NCI-H226 (cell line): ENCODE measurements around the gene LTN1.
"Not testable (repeated sequence)": the region's sequence is repeated elsewhere in the genome, so short reads cannot be mapped to it uniquely, and the experiment has no call there.

Experiments
- DNase-seq: peaks from one replicate; pipeline ENCODE4 v3.0.0-alpha.2; 2015

Gene LTN1, protein sequence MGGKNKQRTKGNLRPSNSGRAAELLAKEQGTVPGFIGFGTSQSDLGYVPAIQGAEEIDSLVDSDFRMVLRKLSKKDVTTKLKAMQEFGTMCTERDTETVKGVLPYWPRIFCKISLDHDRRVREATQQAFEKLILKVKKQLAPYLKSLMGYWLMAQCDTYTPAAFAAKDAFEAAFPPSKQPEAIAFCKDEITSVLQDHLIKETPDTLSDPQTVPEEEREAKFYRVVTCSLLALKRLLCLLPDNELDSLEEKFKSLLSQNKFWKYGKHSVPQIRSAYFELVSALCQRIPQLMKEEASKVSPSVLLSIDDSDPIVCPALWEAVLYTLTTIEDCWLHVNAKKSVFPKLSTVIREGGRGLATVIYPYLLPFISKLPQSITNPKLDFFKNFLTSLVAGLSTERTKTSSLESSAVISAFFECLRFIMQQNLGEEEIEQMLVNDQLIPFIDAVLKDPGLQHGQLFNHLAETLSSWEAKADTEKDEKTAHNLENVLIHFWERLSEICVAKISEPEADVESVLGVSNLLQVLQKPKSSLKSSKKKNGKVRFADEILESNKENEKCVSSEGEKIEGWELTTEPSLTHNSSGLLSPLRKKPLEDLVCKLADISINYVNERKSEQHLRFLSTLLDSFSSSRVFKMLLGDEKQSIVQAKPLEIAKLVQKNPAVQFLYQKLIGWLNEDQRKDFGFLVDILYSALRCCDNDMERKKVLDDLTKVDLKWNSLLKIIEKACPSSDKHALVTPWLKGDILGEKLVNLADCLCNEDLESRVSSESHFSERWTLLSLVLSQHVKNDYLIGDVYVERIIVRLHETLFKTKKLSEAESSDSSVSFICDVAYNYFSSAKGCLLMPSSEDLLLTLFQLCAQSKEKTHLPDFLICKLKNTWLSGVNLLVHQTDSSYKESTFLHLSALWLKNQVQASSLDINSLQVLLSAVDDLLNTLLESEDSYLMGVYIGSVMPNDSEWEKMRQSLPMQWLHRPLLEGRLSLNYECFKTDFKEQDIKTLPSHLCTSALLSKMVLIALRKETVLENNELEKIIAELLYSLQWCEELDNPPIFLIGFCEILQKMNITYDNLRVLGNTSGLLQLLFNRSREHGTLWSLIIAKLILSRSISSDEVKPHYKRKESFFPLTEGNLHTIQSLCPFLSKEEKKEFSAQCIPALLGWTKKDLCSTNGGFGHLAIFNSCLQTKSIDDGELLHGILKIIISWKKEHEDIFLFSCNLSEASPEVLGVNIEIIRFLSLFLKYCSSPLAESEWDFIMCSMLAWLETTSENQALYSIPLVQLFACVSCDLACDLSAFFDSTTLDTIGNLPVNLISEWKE (N-terminal part only)

DNA sequence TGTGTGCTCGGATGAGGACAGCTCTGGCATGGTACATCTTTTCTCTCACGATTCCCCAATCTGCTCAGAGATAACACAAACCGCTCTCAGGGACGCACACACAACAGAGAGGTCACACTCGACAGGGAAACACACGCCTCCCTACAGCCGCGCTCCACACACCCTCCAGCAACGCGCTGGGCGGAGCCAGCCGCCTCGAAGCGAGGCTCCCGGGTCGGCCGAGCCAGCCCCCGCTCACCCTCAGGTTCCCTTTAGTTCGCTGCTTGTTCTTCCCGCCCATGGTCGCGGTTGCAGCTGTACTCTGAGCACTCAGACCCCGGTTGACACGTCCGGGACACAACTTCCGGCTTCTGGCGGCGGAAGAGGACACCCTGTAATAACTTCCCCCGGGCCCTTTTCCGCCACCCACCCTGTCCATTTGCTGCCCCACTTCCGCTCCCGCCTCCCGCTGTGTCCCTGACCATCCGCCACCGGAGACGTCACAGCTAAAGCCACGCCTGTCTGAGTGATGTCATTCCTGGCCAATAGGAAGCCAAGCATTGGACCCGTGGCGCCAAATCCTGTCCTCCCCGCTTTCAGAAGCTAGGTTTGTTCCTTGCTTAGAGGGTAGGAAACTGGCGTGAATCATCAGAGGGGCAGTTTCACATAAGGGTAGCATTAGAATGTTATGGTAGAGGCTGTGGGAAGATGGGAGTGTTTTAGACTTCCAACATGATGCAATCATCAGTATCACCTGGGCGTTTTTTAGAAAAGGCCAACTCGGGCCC, at the start of gene LTN1:
Gene LTN1 (minus strand): TSS at position 352 of the 767 bp plus-strand sequence. CDS start 72 bp downstream, at position 280.
- peak; percentile 98 for DNase-seq

DNA sequence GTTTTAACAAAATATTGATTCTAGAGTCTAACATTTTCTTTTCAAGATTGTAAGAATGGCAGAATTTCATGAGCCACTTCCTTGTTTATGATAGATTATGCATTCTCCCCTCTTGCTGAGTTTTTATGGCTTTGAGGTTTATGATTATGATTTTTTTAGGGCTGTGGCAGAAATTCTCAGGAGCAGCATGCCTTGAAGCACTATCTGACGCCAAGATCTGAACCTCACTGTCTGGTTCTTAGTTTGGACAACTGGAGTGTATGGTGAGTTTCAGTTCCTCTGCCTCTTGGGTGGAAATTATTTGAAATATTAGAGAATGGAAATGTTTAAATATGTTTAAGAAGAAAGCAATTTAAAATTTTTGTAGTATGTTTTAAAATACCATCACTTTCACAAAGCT, 42.0 kb upstream of the LTN1 start:
- DNase-seq = no peak

DNA sequence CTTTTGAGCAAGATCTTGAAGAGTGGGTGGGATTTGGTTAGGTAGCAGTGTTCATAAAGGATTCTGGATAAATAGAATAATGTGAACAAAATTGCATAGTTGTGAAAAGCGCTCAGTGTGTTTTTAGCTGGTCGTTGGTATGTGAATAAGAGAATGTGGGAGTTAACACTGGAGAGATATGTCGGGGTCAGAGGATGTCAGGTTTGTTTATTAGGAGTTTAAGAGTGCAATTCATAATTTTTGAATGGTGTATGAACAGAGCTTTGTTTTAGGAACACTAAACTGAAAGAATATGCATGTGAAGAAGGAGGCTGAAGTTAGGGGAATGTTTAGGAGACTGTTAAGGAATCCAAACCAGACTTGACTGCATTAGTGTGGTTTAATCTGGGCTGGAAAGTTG, 41.2 kb upstream of the LTN1 start:
- DNase-seq = no peak

DNA sequence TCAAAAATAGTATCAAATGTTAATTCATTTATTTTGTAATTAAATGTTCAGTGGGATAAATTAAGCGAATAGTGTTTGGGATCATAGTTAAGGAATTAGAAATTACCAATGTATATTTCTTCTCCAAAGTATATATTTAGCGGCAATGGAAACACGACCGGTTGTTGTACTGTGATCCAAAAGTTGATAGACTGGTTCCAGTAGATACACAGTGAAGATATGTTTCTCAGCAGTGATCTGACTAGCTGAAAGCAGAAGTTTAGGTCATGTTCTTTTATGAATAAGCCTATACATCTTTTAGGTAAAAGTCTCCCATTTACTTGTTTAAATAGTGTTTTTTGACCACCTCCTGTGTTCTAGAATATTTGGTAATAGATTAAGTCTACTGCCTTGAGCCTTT, 40.6 kb upstream of the LTN1 start:
- no peak for DNase-seq

DNA sequence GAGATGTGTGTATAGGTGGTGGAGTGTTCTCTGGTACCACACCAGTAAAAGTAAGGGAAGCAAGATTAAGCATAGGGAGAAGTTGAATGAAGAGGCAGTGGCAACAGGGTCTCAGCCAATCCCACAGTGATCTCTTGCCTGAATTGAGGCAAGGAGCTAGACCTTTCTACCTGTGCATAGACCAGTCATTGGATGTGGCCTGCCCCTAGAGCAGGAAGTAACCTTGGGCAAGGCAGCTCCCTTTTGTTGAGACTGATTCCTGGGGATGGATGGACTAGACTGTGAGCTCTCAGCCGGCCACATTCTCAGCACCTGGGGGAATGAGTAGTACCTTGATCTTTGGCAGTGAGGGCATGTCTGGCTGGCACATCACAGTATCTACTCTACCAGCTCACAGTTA, 38.2 kb upstream of the LTN1 start:
- DNase-seq = no peak

DNA sequence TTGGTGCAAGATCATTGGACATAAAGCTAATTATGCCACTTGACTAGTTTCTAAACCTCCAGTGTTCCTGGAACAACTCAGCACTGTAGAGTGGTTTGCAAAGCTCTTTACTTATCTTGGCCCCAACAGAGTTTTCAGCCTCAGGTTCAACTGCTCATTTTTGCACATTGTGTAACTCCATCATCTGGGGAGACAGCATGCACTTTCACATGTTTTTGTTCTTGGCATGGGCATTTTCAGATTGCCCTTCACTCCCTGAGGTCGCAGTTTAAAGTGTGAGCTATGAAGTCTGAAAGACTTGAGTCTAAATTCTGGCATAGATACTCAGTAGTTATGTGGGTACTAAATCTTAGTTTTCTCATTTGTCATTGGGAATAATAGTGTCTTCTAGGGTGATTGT, 36.8 kb upstream of the LTN1 start:
- DNase-seq = no peak

DNA sequence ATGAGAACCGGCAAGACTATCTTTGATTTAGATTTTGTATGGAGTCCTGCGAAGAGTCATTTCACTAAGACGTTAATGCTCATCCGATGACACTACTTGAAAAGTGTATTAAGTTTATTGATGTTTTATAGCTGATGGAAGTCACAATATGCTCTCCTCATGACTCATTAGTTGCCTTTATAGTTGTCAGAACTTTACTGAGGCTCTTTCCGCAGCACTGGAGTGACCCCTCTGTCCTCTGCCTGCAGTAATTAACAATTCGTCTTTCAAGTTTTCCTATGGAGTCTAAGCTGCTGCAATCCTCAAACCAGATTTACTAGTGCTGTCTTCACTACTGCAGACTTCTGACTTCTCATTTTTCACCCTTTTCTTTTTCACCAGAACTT, 32.6 kb upstream of the LTN1 start:
- no peak for DNase-seq

DNA sequence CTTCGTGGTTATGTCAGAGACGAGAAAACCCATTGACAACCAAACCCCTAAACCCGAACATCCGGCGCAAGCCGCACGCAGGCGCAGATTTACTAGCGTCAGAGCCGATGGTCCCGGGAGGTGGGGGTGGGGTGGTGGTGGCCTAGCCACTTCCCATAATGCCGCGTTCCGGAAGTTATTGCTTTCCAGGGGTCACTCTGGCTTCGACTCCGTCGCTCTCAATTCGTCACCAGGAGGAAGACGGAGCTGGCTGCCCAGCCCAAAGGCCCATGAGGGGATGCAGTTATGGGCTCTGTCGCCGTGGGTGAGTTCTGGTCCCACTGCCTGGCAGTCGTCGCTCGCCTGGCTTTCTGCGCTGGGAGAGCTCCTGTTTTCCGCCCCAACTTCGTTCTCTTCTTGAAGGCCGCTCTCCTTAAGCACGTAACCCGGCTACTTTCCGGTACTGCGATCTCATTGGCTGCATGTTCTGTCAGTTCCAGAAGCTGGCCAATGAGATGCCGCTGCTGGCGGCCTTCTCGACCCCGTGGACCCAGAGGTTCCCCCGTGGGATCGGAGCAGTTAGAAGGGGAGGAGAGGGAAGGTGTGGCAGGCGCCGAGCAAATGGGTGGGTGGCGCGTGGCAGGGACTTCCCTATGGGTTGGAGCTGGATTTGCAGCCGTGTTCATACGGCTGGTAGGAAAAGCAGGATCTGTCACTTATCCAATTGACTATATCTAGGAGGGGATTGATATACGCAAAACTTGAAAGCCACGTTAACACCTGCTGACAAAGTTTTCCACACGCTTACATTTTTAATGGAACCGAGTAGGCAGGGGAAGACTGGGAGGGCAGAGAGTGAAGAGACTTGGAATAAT, 32.0 kb upstream of the LTN1 start, which contains the start of gene USP16:
Gene USP16 (plus strand): TSS at position 195 of the 854 bp plus-strand sequence. CDS start 3,246 bp downstream, outside the sequence.
- DNase-seq = peak; percentile 100

DNA sequence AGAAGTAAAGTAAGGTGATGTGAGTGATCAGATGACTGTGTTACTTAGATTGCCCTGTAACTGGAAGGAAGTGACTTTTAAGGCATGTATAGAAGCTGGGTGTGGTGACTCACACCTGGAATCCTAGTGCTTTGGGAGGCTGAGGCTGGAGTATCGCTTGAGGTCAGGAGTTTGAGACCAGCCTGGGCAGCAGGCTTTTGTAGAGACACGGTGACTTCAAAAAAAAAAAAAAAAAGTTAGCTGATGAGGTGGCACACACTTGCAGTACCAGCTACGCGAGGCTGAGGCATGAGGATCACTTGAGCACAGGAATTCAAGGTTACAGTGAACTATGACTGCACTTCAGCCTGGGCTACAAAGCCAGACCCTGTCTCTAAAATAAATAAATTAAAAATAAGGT, 29.5 kb upstream of the LTN1 start:
- DNase-seq = no peak

DNA sequence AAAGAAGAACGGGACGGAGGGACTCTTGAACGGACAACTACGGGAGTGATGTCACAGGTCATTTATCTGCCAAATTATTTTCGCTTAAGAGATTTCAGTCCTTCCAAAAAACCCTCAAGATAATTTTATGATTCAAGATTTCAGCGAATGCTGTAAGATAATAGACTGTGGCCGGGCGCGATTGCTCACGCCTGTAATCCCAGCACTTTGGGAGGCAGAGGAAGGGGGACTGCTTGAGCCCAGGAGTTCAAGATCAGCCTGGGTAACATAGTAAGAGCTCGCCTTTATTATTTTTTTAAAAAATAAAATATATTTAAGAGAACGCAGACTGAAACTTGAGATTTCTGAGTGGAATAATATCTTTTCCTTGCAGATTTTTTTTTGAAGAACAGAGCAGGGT, 25.9 kb upstream of the LTN1 start:
- DNase-seq = no peak

DNA sequence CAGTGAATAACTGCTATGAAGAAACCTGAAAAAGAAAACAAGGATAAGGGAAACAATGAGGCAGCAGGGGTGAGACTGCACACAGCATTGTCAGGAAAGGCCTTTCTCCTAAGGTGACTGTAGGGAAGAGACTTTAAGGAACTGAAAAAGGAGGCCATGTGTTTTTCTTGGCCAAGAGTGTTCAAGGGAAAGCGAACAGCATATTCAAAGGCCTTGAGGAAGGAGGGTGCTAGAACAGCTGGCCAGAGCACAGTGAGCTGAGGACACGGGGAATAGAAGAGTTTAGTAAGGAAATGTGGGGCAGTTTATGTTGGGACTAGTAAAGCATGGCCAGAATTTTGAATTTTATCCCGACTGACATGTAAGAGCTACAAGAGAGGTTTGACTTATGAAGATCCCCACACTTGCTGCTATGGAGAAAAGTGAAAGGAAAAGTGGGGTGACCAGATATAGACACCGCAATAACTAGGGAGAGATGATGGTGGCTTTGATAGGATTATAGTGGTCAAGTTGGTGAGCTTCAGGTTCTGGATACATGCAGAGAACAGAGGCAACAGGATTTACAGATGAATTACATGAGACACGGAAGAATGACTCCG, 25.1 kb upstream of the LTN1 start:
- no peak for DNase-seq

DNA sequence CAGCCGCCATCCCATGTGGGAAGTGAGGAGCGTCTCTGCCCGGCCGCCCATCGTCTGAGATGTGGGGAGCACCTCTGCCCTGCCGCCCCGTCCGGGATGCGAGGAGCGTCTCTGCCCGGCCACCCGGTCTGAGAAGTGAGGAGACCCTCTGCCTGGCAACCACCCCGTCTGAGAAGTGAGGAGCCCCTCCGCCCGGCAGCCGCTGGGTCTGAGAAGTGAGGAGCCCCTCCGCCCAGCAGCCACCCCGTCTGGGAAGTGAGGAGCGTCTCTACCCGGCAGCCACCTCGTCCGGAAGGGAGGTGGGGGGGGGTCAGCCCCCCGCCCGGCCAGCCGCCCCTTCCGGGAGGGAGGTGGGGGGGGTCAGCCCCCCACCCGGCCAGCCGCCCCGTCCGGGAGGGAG, 18.6 kb upstream of the LTN1 start:
- DNase-seq = not testable (repeated sequence)

DNA sequence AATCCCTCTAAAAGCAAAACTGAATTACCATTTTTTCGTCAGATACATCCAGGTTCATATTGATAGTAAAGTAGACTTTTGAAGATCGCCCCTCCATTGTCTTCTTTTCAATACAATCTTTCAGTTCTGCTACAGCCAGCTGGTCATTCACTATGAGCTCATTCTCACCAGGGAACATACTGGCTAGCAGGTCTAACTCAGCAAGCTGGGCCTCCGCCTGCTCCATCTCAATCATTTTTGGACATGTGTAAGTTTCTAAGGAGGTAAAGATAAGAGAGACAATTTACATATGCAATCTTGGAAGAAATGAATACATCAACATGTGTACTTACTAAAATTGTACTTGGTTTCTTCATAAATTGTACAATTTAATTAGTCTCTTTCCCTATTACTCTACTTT, 15.7 kb upstream of the LTN1 start:
- no peak for DNase-seq

DNA sequence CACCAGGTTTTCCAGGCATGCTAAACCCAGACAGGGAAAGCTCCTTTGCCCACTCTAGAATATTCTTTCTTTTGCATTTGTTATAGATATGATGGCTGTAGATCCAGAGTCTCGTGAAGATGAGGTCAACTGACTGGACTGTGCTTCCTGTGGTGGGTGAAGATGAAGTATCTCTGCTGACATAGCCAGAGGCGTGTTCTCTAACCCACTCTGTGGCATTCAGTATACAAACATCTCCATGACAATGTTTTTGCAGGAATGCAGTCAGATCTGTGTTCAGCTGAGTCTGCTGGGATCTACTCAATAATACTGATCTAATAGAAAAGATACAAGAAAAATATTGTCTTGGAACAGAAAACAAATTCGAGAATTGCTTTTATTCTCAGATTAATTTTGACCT, 15.1 kb upstream of the LTN1 start:
- peak; percentile 6 for DNase-seq

DNA sequence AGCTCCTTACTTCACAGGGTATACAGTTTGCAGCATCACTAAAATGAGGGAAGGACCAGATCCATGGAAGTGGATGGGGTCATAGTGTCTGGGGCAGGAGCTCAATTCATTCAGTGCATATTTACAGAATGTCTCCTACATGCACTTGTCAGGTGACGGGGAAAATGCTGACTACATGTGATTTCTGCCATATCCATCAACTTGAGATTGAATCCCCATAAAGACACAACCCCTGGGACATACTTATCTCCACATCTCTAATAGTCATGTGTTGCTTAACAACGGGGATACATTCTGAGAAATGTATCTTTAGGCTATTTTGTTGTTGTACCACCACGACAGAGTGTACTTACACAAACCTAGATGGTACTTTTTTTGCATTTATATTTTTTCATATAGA, 14.5 kb upstream of the LTN1 start:
- DNase-seq = no peak

DNA sequence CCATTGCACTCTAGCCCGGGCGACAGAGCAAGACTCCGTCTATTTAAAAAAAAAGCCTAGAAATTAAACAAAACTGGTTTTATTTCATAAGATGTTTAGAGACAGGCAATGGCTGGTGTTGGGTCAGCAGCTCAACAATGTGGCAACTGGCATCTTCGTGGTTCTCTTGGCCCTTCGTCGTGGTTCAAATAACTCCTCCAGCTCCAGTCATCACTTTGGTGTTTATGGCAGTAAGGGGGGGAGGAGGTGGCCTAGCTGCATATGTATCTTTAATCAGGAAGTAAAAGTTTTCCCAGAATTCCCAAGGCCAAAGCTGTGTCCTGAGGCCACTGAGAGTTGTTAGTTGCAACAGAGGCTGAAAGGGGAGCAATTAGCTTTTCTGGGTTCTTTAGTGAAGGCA, 13.0 kb upstream of the LTN1 start:
- peak; percentile 38 for DNase-seq

DNA sequence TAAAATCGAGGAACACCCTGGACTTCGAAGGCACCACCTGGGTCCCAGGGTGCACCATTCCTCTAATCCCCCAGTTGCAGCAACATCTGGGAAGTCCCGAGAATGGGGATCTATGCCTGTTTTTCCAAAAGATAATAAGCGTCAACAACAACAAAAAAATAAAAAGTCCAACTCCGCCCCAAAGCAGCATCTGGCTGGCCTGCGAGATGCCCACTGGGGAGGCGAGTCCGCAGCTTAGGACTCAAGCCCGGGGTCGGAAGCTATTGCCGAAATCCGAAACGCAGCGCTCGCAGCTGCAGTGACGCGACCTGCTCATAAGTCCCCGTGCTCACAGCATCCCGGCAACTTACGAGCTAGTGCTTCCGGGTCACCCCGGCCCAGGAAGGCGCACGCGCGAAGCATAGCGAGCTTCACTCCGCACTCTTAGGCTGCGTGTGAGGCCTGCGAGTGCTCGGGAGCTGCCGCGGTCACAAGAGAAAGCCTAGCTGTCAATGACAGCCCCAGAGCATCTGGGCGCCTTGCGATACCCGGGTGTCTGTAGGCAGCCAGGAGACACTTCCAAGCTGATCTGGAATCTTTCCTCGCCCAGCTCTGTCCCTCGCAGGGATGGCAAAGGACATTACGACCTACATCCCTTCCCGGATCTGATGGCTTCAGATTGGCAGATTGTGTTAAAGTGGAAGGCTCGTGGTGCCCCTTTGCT, 9.9 kb upstream of the LTN1 start:
- DNase-seq = peak; percentile 96

DNA sequence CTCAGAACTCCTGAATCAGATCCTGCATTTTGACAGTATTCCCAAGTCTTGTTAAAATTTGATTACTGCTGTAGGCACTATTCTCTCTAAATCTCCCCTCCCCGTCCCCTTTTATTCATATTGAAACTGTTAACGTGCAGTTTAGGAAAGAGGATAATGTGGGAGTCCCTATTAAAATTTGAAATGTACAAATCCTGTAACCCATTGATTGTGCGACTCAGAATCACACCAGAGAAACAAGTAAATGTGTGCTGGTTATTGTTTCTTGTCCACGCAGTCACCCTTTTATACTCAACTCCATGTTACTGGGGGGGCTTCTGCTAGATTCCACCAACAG, 584 bp upstream of the LTN1 start:
- DNase-seq = no peak

DNA sequence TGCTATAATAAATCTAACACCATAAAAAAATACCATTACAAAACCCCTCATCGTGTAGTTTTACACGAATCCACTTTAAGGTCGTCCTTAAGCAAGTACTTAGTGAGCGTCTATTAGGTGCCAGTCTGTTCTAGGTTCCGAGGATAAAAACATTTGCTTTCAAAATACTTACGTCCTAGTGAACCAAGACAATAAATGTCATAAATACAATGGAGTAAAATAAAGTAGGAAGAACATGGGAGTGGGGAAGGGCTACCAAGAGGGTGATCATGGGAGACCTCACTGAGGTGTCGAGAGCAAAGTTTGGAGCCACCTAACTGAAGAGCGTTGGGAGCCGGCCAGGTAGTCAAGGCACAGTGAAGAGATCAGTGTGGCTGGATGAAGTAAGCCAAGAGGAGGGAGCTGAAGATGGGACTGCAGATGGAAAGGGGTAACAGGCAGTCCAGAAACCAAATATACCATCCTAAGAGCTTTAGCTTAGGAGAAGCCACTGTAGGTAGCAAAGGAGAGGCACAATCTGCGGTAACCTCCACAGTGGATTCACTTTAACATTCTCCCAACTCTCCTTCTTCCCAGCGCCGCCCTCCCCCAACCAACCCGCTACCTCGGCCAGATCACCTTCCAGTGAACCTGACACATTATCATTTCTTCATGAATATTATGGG, 684 bp downstream of the LTN1 start:
- no peak for DNase-seq

DNA sequence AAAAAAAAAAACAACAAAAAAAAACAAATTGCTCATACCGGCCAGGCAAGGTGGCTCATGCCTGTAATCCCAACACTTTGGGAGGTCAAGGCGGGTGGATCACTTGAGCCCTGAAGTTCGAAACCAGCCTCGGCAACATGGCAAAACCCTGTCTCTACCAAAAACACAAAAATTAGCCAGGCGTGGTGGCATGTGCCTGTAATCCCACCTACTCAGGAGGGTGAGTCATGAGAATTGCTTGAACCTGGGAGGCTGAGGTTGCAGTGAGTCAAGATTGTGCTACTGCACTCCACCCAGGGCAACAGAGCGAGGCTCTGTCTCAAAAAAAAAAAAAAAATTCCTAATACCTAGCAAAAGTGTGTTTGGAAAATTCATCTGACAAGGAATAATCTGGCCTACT, 4.5 kb downstream of the LTN1 start:
- DNase-seq = peak; percentile 64
